ENCODE measurements around the gene UCP3. TPM values are rescaled to one million over a fixed set of nuclear protein-coding genes. Genes with fewer than 3 reads are reported as not detected.

UCP3 gene
- total RNA-seq, 1 donor from 2014 or later, result 2.0 TPM

GRCh38 chr11:74005721-74006517 is 3.0 kb downstream of the UCP3 start:
- no peaks in the 10 kb centered on the region for H3K4me1 ChIP-seq (ENCODE audit: insufficient read depth, low read length)
- no peaks in the 10 kb centered on the region for H3K36me3 ChIP-seq (ENCODE audit: insufficient read depth, low read length)
- H3K9ac ChIP-seq (ENCODE audit: low read length), result no peak overlapping the region
- H2AFZ ChIP-seq (ENCODE audit: low read depth, low read length), result no peak overlapping the region
- no peak overlapping the region for H3K4me2 ChIP-seq (ENCODE audit: low read length)
- no peaks in the 10 kb centered on the region for H4K20me1 ChIP-seq (ENCODE audit: insufficient read depth, low read length)
- Mint-ChIP-seq H3K4me1 (ENCODE audit: low read depth, unreplicated experiment) (peaks cover 3% of the 10 kb centered on the region), H3K36me3 (ENCODE audit: low read depth, unreplicated experiment) (peaks cover 18% of the 10 kb centered on the region), H3K9me3 (ENCODE audit: unreplicated experiment) (no peaks in the 10 kb centered on the region), H3K27ac (ENCODE audit: unreplicated experiment) (no peak overlapping the region), H3K27me3 (ENCODE audit: low read depth, unreplicated experiment) (peaks cover 4% of the 10 kb centered on the region), H3K4me3 (ENCODE audit: unreplicated experiment) (no peak overlapping the region)
- H3K79me2 ChIP-seq (ENCODE audit: insufficient read depth, low read length), result no peaks in the 10 kb centered on the region
- H3K9me3 ChIP-seq (ENCODE audit: insufficient read depth, low read depth, low read length), result no peaks in the 10 kb centered on the region
- no peak overlapping the region for H3K4me3 ChIP-seq (ENCODE audit: insufficient read depth, low read depth, low read length)
- TF ChIP-seq CTCF (IDR thresholded peaks at IDR 0.05; ENCODE audit: insufficient read depth, low read depth, low read length) (no peak), EZH2 (IDR thresholded peaks at IDR 0.05; ENCODE audit: insufficient read depth, low read length) (no peak)
- DNase-seq (ENCODE audit: low read depth), result no peak
- no peak for FAIRE-seq
- no peak overlapping the region for H3K27ac ChIP-seq (ENCODE audit: low read depth, low read length)
- H3K27me3 ChIP-seq (ENCODE audit: insufficient read depth, low read length), result no peaks in the 10 kb centered on the region

DNA sequence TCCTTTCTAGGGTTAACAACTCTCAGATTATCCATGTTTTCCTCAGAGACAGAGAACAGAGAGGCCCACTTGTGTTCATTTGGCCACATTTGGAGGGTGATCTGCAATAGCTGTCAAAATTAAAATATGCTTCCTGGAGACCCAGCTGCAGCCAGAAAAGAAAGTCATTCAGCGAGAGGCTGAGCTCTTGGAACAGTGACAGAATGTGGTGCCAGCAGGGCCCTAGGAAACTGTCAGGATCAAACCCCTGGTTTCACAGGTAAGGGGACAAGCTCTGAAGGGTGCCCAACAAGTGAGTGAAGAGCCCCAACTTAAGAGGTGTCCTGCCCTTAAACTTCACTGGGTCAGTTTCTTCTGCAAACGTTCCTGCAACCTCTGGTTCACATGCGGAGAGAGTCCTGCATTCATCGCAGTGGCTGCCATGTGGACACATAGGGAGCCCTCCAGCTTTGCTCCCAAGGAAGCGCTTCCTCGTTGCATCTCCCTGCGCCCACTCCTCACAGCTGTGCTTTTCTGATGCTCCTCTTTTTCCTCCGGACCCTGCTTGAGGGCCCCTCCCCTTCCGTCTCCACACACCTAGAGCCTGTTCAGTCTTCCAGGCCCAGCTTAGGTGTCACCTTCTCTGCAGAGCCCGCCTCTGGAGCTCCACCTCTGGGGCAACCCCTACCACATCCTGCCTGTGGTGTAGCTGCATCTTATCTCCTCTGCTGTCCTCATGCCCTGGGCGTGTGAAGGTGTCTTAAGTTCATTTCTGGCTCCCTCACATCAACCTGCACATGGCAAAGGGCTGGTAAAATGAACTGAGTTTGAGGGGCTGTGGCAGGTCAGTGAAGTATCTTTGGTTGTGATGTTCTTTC is 3.9 kb downstream of the UCP3 start:
- no peak overlapping the region for H3K27ac Mint-ChIP-seq (ENCODE audit: unreplicated experiment)

More for the DNA sequence above, 3.9 kb downstream of the UCP3 start:
- Mint-ChIP-seq H3K36me3 (ENCODE audit: low read depth, unreplicated experiment) (peaks cover 22% of the 10 kb centered on the region), H3K27me3 (ENCODE audit: low read depth, unreplicated experiment) (peaks cover 2% of the 10 kb centered on the region), H3K9me3 (ENCODE audit: unreplicated experiment) (no peaks in the 10 kb centered on the region), H3K4me1 (ENCODE audit: low read depth, unreplicated experiment) (peaks cover 3% of the 10 kb centered on the region), H3K4me3 (ENCODE audit: unreplicated experiment) (no peak overlapping the region)
- no peak for FAIRE-seq
- Histone ChIP-seq H3K4me2 (ENCODE audit: low read length) (no peak overlapping the region), H4K20me1 (ENCODE audit: insufficient read depth, low read length) (no peaks in the 10 kb centered on the region), H3K27me3 (ENCODE audit: insufficient read depth, low read length) (no peaks in the 10 kb centered on the region), H3K9ac (ENCODE audit: low read length) (no peak overlapping the region), H3K36me3 (ENCODE audit: insufficient read depth, low read length) (no peaks in the 10 kb centered on the region), H3K4me1 (ENCODE audit: insufficient read depth, low read length) (no peaks in the 10 kb centered on the region), H3K79me2 (ENCODE audit: insufficient read depth, low read length) (no peaks in the 10 kb centered on the region), H3K27ac (ENCODE audit: low read depth, low read length) (no peak overlapping the region), H2AFZ (ENCODE audit: low read depth, low read length) (no peak overlapping the region), H3K4me3 (ENCODE audit: insufficient read depth, low read depth, low read length) (no peak overlapping the region), H3K9me3 (ENCODE audit: insufficient read depth, low read depth, low read length) (no peaks in the 10 kb centered on the region)
- DNase-seq (ENCODE audit: low read depth), result no peak
- no peak for TF ChIP-seq CTCF (IDR thresholded peaks at IDR 0.05; ENCODE audit: insufficient read depth, low read depth, low read length)
- no peak for TF ChIP-seq EZH2 (IDR thresholded peaks at IDR 0.05; ENCODE audit: insufficient read depth, low read length)
